Gastroesophageal sphincter (tissue), 4 donors: ENCODE measurements around the gene C10orf143. TPM values are rescaled to one million over a fixed set of nuclear protein-coding genes. Genes with fewer than 3 reads are reported as not detected.
A peak's percentile ranks its signal among the peaks of the same experiment; 100 is the strongest.

Source experiments
- ATAC-seq: fragments of 150-250 bp; one replicate; pipeline ENCODE4 v1.9.1; 2016; ENCODE audit warnings: mild to moderate bottlenecking, moderate library complexity
- H3K27ac ChIP-seq, 4 donors: fragments of 200-600 bp; sonication (generic) in 3 of 4; 1 replicate in 3 of 4; 2 replicates in 1 of 4; pipeline ENCODE4 v1.5.1; 2016 to 2019
- H3K27me3 ChIP-seq: fragments of 200-600 bp; sonication (generic); one replicate; pipeline ENCODE4 v1.5.1; 2019
- H3K36me3 ChIP-seq, 2 donors: fragments of 200-600 bp; sonication (generic); one replicate each; pipeline ENCODE4 v1.5.1; 2019; ENCODE audit warnings: control low read depth in 1 of 2
- H3K4me1 ChIP-seq, 3 donors: fragments of 200-600 bp; sonication (generic); 1 replicate in 2 of 3; 2 replicates in 1 of 3; pipeline ENCODE4 v1.5.1; 2016 to 2019; ENCODE audit warnings: control low read depth in 2 of 3
- H3K4me3 ChIP-seq, 2 donors: fragments of 200-600 bp; sonication (generic); one replicate each; pipeline ENCODE4 v1.5.1; 2019; ENCODE audit warnings: mild to moderate bottlenecking in 1 of 2, moderate library complexity in 1 of 2
- H3K9me3 ChIP-seq, 3 donors: fragments of 200-600 bp; sonication (generic); one replicate each; pipeline ENCODE4 v1.5.1; 2017 to 2019; ENCODE audit warnings: control low read depth in 2 of 3
- EP300 ChIP-seq: sonication (generic); formaldehyde crosslinking; IDR thresholded peaks from one replicate; pipeline ENCODE4 v1.6.1; 2017; ENCODE audit warnings: antibody characterized with exemption, mild to moderate bottlenecking
- POLR2A ChIP-seq, 2 donors: fragments of 450-650 bp; IDR thresholded peaks; one replicate each; pipeline ENCODE4 v1.6.1; 2017; ENCODE audit warnings: antibody characterized with exemption in 2 of 2, mild to moderate bottlenecking in 2 of 2, moderate library complexity in 1 of 2
- POLR2AphosphoS5 ChIP-seq: sonication (generic); formaldehyde crosslinking; IDR thresholded peaks from one replicate; pipeline ENCODE4 v1.6.1; 2017; ENCODE audit warnings: antibody characterized with exemption
- WGBS, 2 donors: methylation state at CpG; one replicate each; pipeline ENCODE4 v1.1.5; 2018; ENCODE audit warnings: low coverage in 1 of 2; 5-methylcytosine and 5-hydroxymethylcytosine counted together
- total RNA-seq, 4 donors: library from RNA; depleted of rRNA; stranded (reverse); fragments of >200 nt; gene quantifications; one replicate each; pipeline ENCODE4 v1.1.0, GENCODE V29; 2016
- TF ChIP-seq, protein P1 (sequence below), 4 experiments: fragments of 200-600 bp in 2 of 4; fragments of 450-650 bp in 2 of 4; sonication (generic) in 1 of 4; IDR thresholded peaks; one replicate each; pipeline ENCODE4 v1.5.1; 2017 to 2019; ENCODE audit warnings: antibody characterized with exemption in 4 of 4, mild to moderate bottlenecking in 2 of 4, moderate library complexity in 2 of 4

C10orf143 gene
- total RNA-seq, 4 donors from 2014 or later = 1.1 to 5.4 (median 4.6) TPM

DNA sequence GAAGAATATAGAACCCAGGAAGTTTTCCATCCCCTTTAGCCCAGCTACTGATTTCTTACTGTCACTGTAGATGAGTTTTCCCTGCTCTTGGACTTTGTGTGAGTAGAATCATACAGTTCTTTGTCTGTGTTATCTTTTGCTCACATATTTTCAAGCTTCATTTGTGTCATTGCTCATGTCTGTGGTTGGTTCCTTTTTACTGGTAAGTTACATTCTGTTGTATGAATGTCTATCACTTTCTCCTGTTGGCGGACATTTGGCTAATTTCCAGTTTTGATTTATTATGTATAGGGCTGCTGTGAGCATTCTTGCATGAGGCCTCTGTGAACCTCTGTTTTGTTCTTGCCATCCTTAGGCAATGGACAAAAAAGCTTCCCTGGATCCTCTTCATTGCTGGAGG, 30.8 kb upstream of the C10orf143 start:
- H3K4me3 ChIP-seq = no peak overlapping the region
- TF ChIP-seq POLR2A (IDR thresholded peaks at IDR 0.05) (no peak), EP300 (no peak), POLR2AphosphoS5 (no peak)
- TF ChIP-seq, protein P1, sequence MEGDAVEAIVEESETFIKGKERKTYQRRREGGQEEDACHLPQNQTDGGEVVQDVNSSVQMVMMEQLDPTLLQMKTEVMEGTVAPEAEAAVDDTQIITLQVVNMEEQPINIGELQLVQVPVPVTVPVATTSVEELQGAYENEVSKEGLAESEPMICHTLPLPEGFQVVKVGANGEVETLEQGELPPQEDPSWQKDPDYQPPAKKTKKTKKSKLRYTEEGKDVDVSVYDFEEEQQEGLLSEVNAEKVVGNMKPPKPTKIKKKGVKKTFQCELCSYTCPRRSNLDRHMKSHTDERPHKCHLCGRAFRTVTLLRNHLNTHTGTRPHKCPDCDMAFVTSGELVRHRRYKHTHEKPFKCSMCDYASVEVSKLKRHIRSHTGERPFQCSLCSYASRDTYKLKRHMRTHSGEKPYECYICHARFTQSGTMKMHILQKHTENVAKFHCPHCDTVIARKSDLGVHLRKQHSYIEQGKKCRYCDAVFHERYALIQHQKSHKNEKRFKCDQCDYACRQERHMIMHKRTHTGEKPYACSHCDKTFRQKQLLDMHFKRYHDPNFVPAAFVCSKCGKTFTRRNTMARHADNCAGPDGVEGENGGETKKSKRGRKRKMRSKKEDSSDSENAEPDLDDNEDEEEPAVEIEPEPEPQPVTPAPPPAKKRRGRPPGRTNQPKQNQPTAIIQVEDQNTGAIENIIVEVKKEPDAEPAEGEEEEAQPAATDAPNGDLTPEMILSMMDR (IDR thresholded peaks at IDR 0.05) = no peak
- peaks cover 0 to 74% (median 17%) of the 10 kb centered on the region in 3 donors for H3K4me1 ChIP-seq
- no peaks in the 10 kb centered on the region for H3K9me3 ChIP-seq
- ATAC-seq = no peak
- H3K27me3 ChIP-seq = no peaks in the 10 kb centered on the region
- H3K27ac ChIP-seq = no peak overlapping the region
- H3K36me3 ChIP-seq = peaks cover 0 to 35% of the 10 kb centered on the region in 2 donors
- 67 to 71% methylated on average over 1 of the region's 1 CpG for WGBS, 2 donors

DNA sequence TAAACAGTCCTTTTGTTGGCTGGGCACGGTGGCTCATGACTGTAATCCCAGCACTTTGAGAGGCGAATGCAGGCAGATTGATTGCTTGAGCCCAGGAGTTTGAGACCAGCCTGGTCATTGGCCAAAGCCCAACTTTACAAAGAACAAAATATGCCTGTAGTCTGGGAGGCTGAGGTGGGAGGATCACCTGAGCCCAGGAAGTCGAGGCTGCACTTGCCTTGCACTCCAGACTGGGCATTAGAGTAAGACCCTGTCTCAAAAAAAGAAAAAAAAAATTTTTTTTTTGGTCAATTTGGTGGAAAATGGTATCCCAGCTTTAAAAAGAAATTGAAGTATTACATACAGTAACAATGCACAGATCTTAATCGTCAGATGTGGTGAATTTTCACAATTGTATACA, 30.4 kb upstream of the C10orf143 start:
- WGBS, 2 donors = 79 to 84% methylated on average over 2 to 3 of the region's 4 CpGs
- no peaks in the 10 kb centered on the region for H3K9me3 ChIP-seq
- no peak for ATAC-seq
- TF ChIP-seq EP300 (no peak), POLR2AphosphoS5 (no peak), POLR2A (IDR thresholded peaks at IDR 0.05) (no peak)
- TF ChIP-seq, protein P1 (IDR thresholded peaks at IDR 0.05) = no peak
- H3K27me3 ChIP-seq = no peaks in the 10 kb centered on the region
- no peak overlapping the region for H3K4me3 ChIP-seq
- no peak overlapping the region for H3K27ac ChIP-seq
- H3K36me3 ChIP-seq = peaks cover 0 to 31% of the 10 kb centered on the region in 2 donors
- H3K4me1 ChIP-seq = peaks cover 0 to 75% (median 17%) of the 10 kb centered on the region in 3 donors

DNA sequence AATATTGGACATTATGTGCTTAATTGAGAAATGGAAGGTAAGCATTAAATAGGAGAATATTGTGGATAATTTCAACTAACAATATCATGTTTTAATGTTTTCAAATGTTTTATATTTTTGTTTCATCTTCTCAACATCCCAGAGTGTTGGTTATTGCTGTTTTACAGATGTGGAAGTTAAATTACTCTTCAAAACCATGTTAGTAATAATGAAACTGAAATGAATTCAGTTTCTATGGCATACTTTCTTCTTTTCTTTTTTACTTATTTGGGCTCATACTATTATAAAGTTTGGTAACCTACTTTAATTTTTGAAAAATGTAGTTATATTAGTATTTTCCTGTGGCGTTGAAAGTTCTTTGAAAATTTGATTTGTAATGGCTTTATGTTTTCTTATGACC, 29.8 kb upstream of the C10orf143 start:
- H3K4me3 ChIP-seq = no peak overlapping the region
- H3K4me1 ChIP-seq = peaks cover 0 to 81% (median 20%) of the 10 kb centered on the region in 3 donors
- H3K27me3 ChIP-seq = no peaks in the 10 kb centered on the region
- no peak overlapping the region for H3K27ac ChIP-seq
- peaks cover 0 to 25% of the 10 kb centered on the region in 2 donors for H3K36me3 ChIP-seq
- 89 to 100% methylated on average over 1 of the region's 1 CpG for WGBS, 2 donors
- TF ChIP-seq, protein P1 (IDR thresholded peaks at IDR 0.05) = no peak
- TF ChIP-seq POLR2AphosphoS5 (no peak), POLR2A (IDR thresholded peaks at IDR 0.05) (no peak), EP300 (no peak)
- no peak for ATAC-seq
- no peaks in the 10 kb centered on the region for H3K9me3 ChIP-seq

- Histone ChIP-seq H3K27ac (no peak overlapping the region), H3K27me3 (no peaks in the 10 kb centered on the region), H3K9me3 (no peaks in the 10 kb centered on the region), H3K4me1 (peaks cover 0 to 76% (median 20%) of the 10 kb centered on the region in 3 donors), H3K4me3 (no peak overlapping the region), H3K36me3 (peaks cover 0 to 20% of the 10 kb centered on the region in 2 donors)
- no peak for ATAC-seq
- no peak for TF ChIP-seq EP300
- TF ChIP-seq POLR2A (IDR thresholded peaks at IDR 0.05) = no peak
- TF ChIP-seq, protein P1 (IDR thresholded peaks at IDR 0.05) = no peak
- TF ChIP-seq POLR2AphosphoS5 = no peak
- WGBS, 2 donors = 74 to 80% methylated on average over 3 of the region's 3 CpGs
Observed at GRCh38 chr10:130138479-130138866, 27.8 kb upstream of the C10orf143 start.

DNA sequence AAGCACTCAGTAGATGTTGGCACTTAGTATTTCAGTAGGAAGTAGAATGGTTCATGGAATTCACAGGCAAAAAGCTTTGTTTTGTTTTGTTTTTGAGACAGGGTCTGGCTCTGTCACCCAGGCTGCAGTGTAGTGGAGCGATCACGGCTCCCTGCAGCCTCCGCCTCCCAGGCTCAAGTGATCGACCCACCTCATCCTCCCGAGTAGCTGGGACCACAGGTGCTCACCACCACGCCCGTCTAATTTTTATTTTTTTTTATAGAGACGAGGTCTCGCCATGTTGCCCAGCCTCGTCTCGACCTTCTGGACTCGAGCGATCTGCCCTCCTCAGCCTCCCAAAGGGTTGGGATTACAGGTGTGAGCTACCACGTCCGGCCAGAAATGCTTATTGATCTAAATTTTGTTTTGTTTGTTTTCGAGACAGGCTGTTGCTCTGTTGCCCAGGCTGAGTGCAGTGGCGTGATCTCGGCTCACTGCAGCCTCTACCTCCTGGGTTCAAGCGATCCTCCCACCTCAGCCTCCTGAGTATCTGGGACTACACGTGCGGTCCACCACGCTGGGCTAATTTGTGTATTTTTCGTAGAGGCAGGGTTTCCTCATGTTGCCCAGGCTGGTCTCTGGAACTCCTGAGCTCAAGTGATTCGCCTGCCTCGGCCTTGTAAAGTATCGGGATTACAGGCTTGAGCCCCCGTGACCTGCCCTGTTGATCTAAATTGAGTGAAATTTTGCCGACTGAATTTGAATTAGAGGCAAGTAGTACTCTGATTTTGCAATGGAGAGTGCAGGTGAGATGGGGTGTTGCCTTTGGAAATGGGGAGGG, 27.2 kb upstream of the C10orf143 start:
- WGBS, 2 donors = 86 to 87% methylated on average over 13 to 22 of the region's 28 CpGs
- Histone ChIP-seq H3K36me3 (peaks cover 0 to 20% of the 10 kb centered on the region in 2 donors), H3K27me3 (no peaks in the 10 kb centered on the region), H3K4me3 (peak overlapping the region; percentile 94 to 100), H3K27ac (no peak overlapping the region), H3K4me1 (peaks cover 0 to 70% (median 20%) of the 10 kb centered on the region in 3 donors), H3K9me3 (no peaks in the 10 kb centered on the region)
- no peak for ATAC-seq
- TF ChIP-seq POLR2A (IDR thresholded peaks at IDR 0.05) (no peak), POLR2AphosphoS5 (no peak), EP300 (no peak)
- TF ChIP-seq, protein P1 (IDR thresholded peaks at IDR 0.05) = no peak
